Measurements from ENCODE around the gene RHOD.

- TF ChIP-seq, protein P1, sequence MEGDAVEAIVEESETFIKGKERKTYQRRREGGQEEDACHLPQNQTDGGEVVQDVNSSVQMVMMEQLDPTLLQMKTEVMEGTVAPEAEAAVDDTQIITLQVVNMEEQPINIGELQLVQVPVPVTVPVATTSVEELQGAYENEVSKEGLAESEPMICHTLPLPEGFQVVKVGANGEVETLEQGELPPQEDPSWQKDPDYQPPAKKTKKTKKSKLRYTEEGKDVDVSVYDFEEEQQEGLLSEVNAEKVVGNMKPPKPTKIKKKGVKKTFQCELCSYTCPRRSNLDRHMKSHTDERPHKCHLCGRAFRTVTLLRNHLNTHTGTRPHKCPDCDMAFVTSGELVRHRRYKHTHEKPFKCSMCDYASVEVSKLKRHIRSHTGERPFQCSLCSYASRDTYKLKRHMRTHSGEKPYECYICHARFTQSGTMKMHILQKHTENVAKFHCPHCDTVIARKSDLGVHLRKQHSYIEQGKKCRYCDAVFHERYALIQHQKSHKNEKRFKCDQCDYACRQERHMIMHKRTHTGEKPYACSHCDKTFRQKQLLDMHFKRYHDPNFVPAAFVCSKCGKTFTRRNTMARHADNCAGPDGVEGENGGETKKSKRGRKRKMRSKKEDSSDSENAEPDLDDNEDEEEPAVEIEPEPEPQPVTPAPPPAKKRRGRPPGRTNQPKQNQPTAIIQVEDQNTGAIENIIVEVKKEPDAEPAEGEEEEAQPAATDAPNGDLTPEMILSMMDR (IDR thresholded peaks at IDR 0.05) = no peak
- TF ChIP-seq POLR2A (IDR thresholded peaks at IDR 0.05) = no peak
Measured at GRCh38 chr11:67056267-67057204, at the start of gene RHOD.
